H1 (cell line): Measurements from ENCODE around the gene KLF9. TPM values are rescaled to one million over a fixed set of nuclear protein-coding genes. Genes with fewer than 3 reads are reported as not detected.

Experiments used
- CTCF ChIP-seq, 3 experiments: IDR thresholded peaks; 1 replicate in 2 of 3; 2 replicates in 1 of 3; pipeline versions ENCODE4 v1.5.1 to v1.6.1; 2011; ENCODE audit warnings: low read length in 3 of 3, mild to moderate bottlenecking in 3 of 3, inconsistent platforms in 2 of 3, low read depth in 1 of 3, moderate library complexity in 1 of 3; ENCODE audit not compliant: insufficient read depth in 1 of 3; ENCODE audit errors: control extremely low read depth in 1 of 3
- KDM1A ChIP-seq: fragments of 200-600, 300-600 bp; sonication (generic); IDR thresholded peaks from 2 replicates; pipeline ENCODE4 v1.7.1; 2016; ENCODE audit warnings: mild to moderate bottlenecking, low read length, borderline replicate concordance
- MAX ChIP-seq: IDR thresholded peaks from 2 replicates; pipeline ENCODE4 v1.6.1; 2012; ENCODE audit warnings: inconsistent platforms
- NRF1 ChIP-seq: IDR thresholded peaks from 2 replicates; pipeline ENCODE4 v1.6.1; 2011; ENCODE audit warnings: mild to moderate bottlenecking, low read depth, low read length, improper control_type of control experiment
- POLR2A ChIP-seq, 2 experiments: IDR thresholded peaks; 1 replicate in 1 of 2; 2 replicates in 1 of 2; pipeline ENCODE4 v1.6.1; 2011; ENCODE audit warnings: low read depth in 2 of 2, low read length in 2 of 2, mild to moderate bottlenecking in 2 of 2; ENCODE audit errors: control extremely low read depth in 1 of 2
- polyA plus RNA-seq, 7 experiments: library from polyadenylated mRNA; depleted of rRNA in 3 of 7; stranded (reverse) in 5 of 7; unstranded in 2 of 7; fragments of >200 nt in 5 of 7; fragments of 200-250 nt in 2 of 7; gene quantifications; 1 replicate in 5 of 7; 2 replicates in 1 of 7; 4 replicates in 1 of 7; pipeline versions ENCODE4 v1.2.1 to v1.2.3, GENCODE V29; 2011 to 2013; ENCODE audit warnings: missing spikeins in 2 of 7, mixed read lengths in 2 of 7
- total RNA-seq: library from RNA; stranded (reverse); fragmentation: NEBNext Ultra II Directional; extraction: Animal tissue kit (Norgen Biotek cat#: 25700); gene quantifications from 2 replicates; pipeline ENCODE4 v1.2.1, GENCODE V29; 2021

The KLF9 gene
- total and polyA plus RNA-seq, 2 of the 8 experiments (the other 6 are each of a cell fraction or from before 2014, with no cell fraction given), result 0.47 to 0.82 TPM

- no peak for TF ChIP-seq CTCF (IDR thresholded peaks at IDR 0.05; ENCODE audit: control extremely low read depth in 1 of 3, insufficient read depth in 1 of 3, low read depth in 1 of 3, low read length in 3 of 3)
- no peak for TF ChIP-seq POLR2A (IDR thresholded peaks at IDR 0.05; ENCODE audit: control extremely low read depth in 1 of 2, low read depth in 2 of 2, low read length in 2 of 2)
- no peak for TF ChIP-seq NRF1
- TF ChIP-seq KDM1A, result no peak
- no peak for TF ChIP-seq MAX
Observed at GRCh38 chr9:70425192-70425591, 10.7 kb upstream of the KLF9 start (continued).
